Immature natural killer cell (primary cell): Measurements from ENCODE around the gene HS6ST1. TPM values are rescaled to one million over a fixed set of nuclear protein-coding genes. Genes with fewer than 3 reads are reported as not detected.
"Not testable (repeated sequence)": the region's sequence is repeated elsewhere in the genome, so short reads cannot be mapped to it uniquely, and the experiment has no call there.

Experiments
- DNase-seq, 3 donors: peaks; one replicate each; pipeline ENCODE4 v3.0.0; 2022; ENCODE audit warnings: mixed read lengths in 1 of 3
- H3K27ac Mint-ChIP-seq, 6 donors: one replicate each; pipeline ENCODE4 v1.8.0; 2020; ENCODE audit warnings: mixed read lengths in 6 of 6, mild to moderate bottlenecking in 5 of 6, inconsistent platforms in 4 of 6, moderate library complexity in 3 of 6
- H3K27me3 Mint-ChIP-seq, 3 donors: one replicate each; pipeline ENCODE4 v1.8.0; 2020 to 2021; ENCODE audit warnings: low read depth in 3 of 3, mild to moderate bottlenecking in 3 of 3, mixed read lengths in 3 of 3, moderate library complexity in 3 of 3, inconsistent platforms in 1 of 3
- H3K36me3 Mint-ChIP-seq, 3 donors: one replicate each; pipeline ENCODE4 v1.8.0; 2020; ENCODE audit warnings: mixed read lengths in 3 of 3, inconsistent platforms in 2 of 3, mild to moderate bottlenecking in 2 of 3
- H3K4me1 Mint-ChIP-seq, 2 donors: one replicate each; pipeline ENCODE4 v1.8.0; 2020; ENCODE audit warnings: inconsistent platforms in 2 of 2, mild to moderate bottlenecking in 2 of 2, mixed read lengths in 2 of 2, moderate library complexity in 1 of 2
- H3K4me3 Mint-ChIP-seq, 5 donors: one replicate each; pipeline ENCODE4 v1.8.0; 2020; ENCODE audit warnings: mild to moderate bottlenecking in 5 of 5, mixed read lengths in 5 of 5, inconsistent platforms in 3 of 5, moderate library complexity in 3 of 5
- H3K9me3 Mint-ChIP-seq, 6 donors: one replicate each; pipeline ENCODE4 v1.8.0; 2020; ENCODE audit warnings: mild to moderate bottlenecking in 6 of 6, mixed read lengths in 6 of 6, inconsistent platforms in 4 of 6, moderate library complexity in 3 of 6
- polyA plus RNA-seq, 3 donors: library from polyadenylated mRNA; unstranded; fragments of 300-500 nt; fragmentation: Illumina TruSeq; gene quantifications; one replicate each; pipeline ENCODE4 v1.2.3, GENCODE V29; 2021

Gene HS6ST1
- polyA plus RNA-seq, 3 donors from 2014 or later, result 5.1 to 6.6 (median 6.0) TPM

- peak overlapping the region in 4 of 6 donors; percentile 59 to 85 (median 66) for H3K27ac Mint-ChIP-seq
- H3K9me3 Mint-ChIP-seq, result no peaks in the 10 kb centered on the region
- peak overlapping the region; percentile 75 to 85 (median 78) for H3K4me3 Mint-ChIP-seq
- peaks cover 2 to 9% (median 7%) of the 10 kb centered on the region in 3 donors for H3K27me3 Mint-ChIP-seq
- H3K36me3 Mint-ChIP-seq, result no peaks in the 10 kb centered on the region
- H3K4me1 Mint-ChIP-seq, result peaks cover 8 to 19% of the 10 kb centered on the region in 2 donors
- no peak for DNase-seq
These were observed 4.3 kb upstream of the HS6ST1 start for GRCh38 chr2:128322715-128323554.

GRCh38 chr2:128321784-128322714, 3.4 kb upstream of the HS6ST1 start:
- Mint-ChIP-seq H3K9me3 (no peaks in the 10 kb centered on the region), H3K4me1 (peaks cover 8 to 23% of the 10 kb centered on the region in 2 donors), H3K27me3 (peaks cover 2 to 11% (median 7%) of the 10 kb centered on the region in 3 donors), H3K36me3 (no peaks in the 10 kb centered on the region), H3K4me3 (peak overlapping the region; percentile 70 to 78 (median 76)), H3K27ac (peak overlapping the region in 3 of 6 donors; percentile 45 to 65 (median 63))
- DNase-seq, result peak; percentile 81 to 84 (median 82)

- Mint-ChIP-seq H3K9me3 (no peaks in the 10 kb centered on the region), H3K4me3 (peak overlapping the region; percentile 70 to 78 (median 76)), H3K4me1 (peaks cover 17 to 32% of the 10 kb centered on the region in 2 donors), H3K36me3 (no peaks in the 10 kb centered on the region), H3K27me3 (peaks cover 8 to 12% (median 11%) of the 10 kb centered on the region in 3 donors), H3K27ac (peak overlapping the region in 4 of 6 donors; percentile 34 to 65 (median 54))
- no peak for DNase-seq
These were observed 2.5 kb upstream of the HS6ST1 start for GRCh38 chr2:128320906-128321771.

GRCh38 chr2:128320192-128320905, 1.7 kb upstream of the HS6ST1 start:
- peak overlapping the region in 2 of 6 donors; percentile 15 to 57 for H3K27ac Mint-ChIP-seq

DNA sequence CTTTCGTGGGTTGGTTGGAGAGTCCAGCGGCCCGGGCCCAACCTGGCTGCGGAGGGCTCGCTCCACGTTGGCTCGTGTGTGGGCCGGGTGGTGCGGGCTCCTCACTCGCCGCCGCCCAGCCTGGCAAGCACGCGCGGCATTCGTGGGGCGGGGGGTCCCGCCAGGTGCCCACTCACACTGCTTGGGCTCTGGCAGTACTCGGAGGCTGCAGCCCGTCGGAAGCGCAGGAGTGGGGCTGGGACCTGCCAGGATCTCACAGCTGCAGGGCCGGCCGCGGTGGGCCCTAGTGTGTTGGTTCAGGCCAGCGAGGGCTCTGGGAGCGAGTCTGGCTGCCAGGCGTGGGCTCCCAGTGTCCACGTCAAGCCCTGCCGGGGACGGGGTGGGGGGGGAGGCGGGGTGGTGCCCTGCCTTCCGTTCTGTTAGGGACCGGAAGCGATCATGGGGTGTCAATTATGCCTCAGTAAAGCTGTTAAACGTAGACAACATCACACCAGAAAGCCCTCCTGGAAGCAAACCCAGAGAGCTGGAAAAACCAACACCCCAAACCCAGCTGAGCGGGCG, 1.0 kb upstream of the HS6ST1 start:
- peak overlapping the region; percentile 42 to 77 (median 72) for H3K4me3 Mint-ChIP-seq
- no peaks in the 10 kb centered on the region for H3K36me3 Mint-ChIP-seq
- H3K27ac Mint-ChIP-seq, result no peak overlapping the region
- peaks cover 30 to 43% of the 10 kb centered on the region in 2 donors for H3K4me1 Mint-ChIP-seq
- no peak for DNase-seq
- H3K9me3 Mint-ChIP-seq, result no peaks in the 10 kb centered on the region
- peaks cover 6 to 12% (median 9%) of the 10 kb centered on the region in 3 donors for H3K27me3 Mint-ChIP-seq

More at GRCh38 chr2:128320192-128320905, 1.7 kb upstream of the HS6ST1 start:
- DNase-seq, result no peak
- peaks cover 7 to 12% (median 11%) of the 10 kb centered on the region in 3 donors for H3K27me3 Mint-ChIP-seq
- no peaks in the 10 kb centered on the region for H3K9me3 Mint-ChIP-seq
- peak overlapping the region; percentile 36 to 77 (median 66) for H3K4me3 Mint-ChIP-seq
- peaks cover 24 to 36% of the 10 kb centered on the region in 2 donors for H3K4me1 Mint-ChIP-seq
- no peaks in the 10 kb centered on the region for H3K36me3 Mint-ChIP-seq

- H3K9me3 Mint-ChIP-seq, H3K27me3 Mint-ChIP-seq, H3K27ac Mint-ChIP-seq, H3K36me3 Mint-ChIP-seq: not testable (repeated sequence)
- H3K4me1 Mint-ChIP-seq, result peaks cover 43 to 55% of the 10 kb centered on the region in 2 donors
- DNase-seq, result peak in 1 of 3 donors; percentile 24
- H3K4me3 Mint-ChIP-seq, result peak overlapping the region in 2 of 5 donors; percentile 68 to 70
These were observed 423 bp downstream of the HS6ST1 start for GRCh38 chr2:128318245-128318644.

DNA sequence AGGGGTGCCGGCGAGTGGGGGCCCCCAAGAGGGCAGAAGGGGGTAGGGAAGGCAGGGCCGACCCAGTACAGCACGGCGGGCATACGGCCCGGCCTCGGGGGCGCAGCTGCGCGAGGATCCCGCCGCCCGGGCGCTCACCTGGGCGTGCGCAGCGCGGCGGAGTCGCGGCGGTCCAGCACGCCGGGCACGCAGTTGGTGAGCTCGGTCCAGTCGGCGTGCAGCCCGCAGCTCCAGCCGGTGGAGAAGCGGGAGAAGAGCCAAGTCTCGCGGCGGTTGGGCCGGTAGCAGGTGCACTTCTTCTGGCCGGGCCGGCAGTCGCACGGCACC, 806 bp downstream of the HS6ST1 start:
- peak in 1 of 3 donors; percentile 19 for DNase-seq
- not testable (repeated sequence) for H3K27me3 Mint-ChIP-seq, H3K9me3 Mint-ChIP-seq, H3K36me3 Mint-ChIP-seq, H3K27ac Mint-ChIP-seq
- H3K4me3 Mint-ChIP-seq, result peak overlapping the region; percentile 81 to 90 (median 89)
- H3K4me1 Mint-ChIP-seq, result peaks cover 46 to 55% of the 10 kb centered on the region in 2 donors

- Mint-ChIP-seq H3K36me3 (no peaks in the 10 kb centered on the region), H3K4me3 (peak overlapping the region; percentile 81 to 90 (median 89)), H3K27ac (peak overlapping the region in 1 of 6 donors; percentile 74), H3K4me1 (peaks cover 50 to 56% of the 10 kb centered on the region in 2 donors), H3K27me3 (peaks cover 6 to 9% (median 7%) of the 10 kb centered on the region in 3 donors), H3K9me3 (no peaks in the 10 kb centered on the region)
- DNase-seq, result peak in 1 of 3 donors; percentile 27
These were observed 1.3 kb downstream of the HS6ST1 start for GRCh38 chr2:128317181-128317898.

- DNase-seq, result no peak
These were observed 1.9 kb downstream of the HS6ST1 start for GRCh38 chr2:128316777-128317180.

GRCh38 chr2:128315829-128316776, 2.6 kb downstream of the HS6ST1 start:
- Mint-ChIP-seq H3K27me3 (peaks cover 6 to 7% (median 6%) of the 10 kb centered on the region in 3 donors), H3K4me3 (peak overlapping the region; percentile 81 to 90 (median 89)), H3K36me3 (no peaks in the 10 kb centered on the region), H3K27ac (peak overlapping the region in 3 of 6 donors; percentile 56 to 83 (median 83)), H3K4me1 (peaks cover 51 to 59% of the 10 kb centered on the region in 2 donors), H3K9me3 (no peaks in the 10 kb centered on the region)
- no peak for DNase-seq

More at GRCh38 chr2:128316777-128317180, 1.9 kb downstream of the HS6ST1 start:
- peak overlapping the region in 3 of 6 donors; percentile 56 to 83 (median 83) for H3K27ac Mint-ChIP-seq
- no peaks in the 10 kb centered on the region for H3K36me3 Mint-ChIP-seq
- H3K27me3 Mint-ChIP-seq, result peaks cover 6 to 8% (median 7%) of the 10 kb centered on the region in 3 donors
- peak overlapping the region; percentile 81 to 90 (median 89) for H3K4me3 Mint-ChIP-seq
- peaks cover 52 to 59% of the 10 kb centered on the region in 2 donors for H3K4me1 Mint-ChIP-seq
- no peaks in the 10 kb centered on the region for H3K9me3 Mint-ChIP-seq
